Stimulated activated CD4-positive, alpha-beta T cell treated with anti-CD3 and anti-CD28 coated beads, Interleukin-15, amount 100 ng/mL, for 48 hours (primary cell): Measurements from ENCODE around the gene FZD1.

ENCODE experiments used
- DNase-seq, 2 donors: peaks; one replicate each; pipeline ENCODE4 v3.0.0-alpha.2; 2020; ENCODE audit warnings: low read depth in 2 of 2

Gene FZD1

DNA sequence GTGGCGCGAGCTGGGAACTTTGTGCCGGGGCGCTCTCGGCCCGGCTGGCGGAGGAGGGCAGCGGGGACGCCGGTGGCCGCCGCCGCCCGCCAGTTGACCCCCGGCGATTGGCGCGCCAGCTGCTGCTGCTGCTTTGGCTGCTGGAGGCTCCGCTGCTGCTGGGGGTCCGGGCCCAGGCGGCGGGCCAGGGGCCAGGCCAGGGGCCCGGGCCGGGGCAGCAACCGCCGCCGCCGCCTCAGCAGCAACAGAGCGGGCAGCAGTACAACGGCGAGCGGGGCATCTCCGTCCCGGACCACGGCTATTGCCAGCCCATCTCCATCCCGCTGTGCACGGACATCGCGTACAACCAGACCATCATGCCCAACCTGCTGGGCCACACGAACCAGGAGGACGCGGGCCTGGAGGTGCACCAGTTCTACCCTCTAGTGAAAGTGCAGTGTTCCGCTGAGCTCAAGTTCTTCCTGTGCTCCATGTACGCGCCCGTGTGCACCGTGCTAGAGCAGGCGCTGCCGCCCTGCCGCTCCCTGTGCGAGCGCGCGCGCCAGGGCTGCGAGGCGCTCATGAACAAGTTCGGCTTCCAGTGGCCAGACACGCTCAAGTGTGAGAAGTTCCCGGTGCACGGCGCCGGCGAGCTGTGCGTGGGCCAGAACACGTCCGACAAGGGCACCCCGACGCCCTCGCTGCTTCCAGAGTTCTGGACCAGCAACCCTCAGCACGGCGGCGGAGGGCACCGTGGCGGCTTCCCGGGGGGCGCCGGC lies 870 bp downstream of the FZD1 start:
- DNase-seq = peak in 1 of 2 donors; percentile 4

DNA sequence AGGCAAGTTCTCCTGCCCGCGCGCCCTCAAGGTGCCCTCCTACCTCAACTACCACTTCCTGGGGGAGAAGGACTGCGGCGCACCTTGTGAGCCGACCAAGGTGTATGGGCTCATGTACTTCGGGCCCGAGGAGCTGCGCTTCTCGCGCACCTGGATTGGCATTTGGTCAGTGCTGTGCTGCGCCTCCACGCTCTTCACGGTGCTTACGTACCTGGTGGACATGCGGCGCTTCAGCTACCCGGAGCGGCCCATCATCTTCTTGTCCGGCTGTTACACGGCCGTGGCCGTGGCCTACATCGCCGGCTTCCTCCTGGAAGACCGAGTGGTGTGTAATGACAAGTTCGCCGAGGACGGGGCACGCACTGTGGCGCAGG lies 1.4 kb downstream of the FZD1 start:
- no peak for DNase-seq

DNA sequence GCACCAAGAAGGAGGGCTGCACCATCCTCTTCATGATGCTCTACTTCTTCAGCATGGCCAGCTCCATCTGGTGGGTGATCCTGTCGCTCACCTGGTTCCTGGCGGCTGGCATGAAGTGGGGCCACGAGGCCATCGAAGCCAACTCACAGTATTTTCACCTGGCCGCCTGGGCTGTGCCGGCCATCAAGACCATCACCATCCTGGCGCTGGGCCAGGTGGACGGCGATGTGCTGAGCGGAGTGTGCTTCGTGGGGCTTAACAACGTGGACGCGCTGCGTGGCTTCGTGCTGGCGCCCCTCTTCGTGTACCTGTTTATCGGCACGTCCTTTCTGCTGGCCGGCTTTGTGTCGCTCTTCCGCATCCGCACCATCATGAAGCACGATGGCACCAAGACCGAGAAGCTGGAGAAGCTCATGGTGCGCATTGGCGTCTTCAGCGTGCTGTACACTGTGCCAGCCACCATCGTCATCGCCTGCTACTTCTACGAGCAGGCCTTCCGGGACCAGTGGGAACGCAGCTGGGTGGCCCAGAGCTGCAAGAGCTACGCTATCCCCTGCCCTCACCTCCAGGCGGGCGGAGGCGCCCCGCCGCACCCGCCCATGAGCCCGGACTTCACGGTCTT lies 1.9 kb downstream of the FZD1 start:
- no peak for DNase-seq

DNA sequence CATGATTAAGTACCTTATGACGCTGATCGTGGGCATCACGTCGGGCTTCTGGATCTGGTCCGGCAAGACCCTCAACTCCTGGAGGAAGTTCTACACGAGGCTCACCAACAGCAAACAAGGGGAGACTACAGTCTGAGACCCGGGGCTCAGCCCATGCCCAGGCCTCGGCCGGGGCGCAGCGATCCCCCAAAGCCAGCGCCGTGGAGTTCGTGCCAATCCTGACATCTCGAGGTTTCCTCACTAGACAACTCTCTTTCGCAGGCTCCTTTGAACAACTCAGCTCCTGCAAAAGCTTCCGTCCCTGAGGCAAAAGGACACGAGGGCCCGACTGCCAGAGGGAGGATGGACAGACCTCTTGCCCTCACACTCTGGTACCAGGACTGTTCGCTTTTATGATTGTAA lies 2.5 kb downstream of the FZD1 start:
- DNase-seq = no peak

DNA sequence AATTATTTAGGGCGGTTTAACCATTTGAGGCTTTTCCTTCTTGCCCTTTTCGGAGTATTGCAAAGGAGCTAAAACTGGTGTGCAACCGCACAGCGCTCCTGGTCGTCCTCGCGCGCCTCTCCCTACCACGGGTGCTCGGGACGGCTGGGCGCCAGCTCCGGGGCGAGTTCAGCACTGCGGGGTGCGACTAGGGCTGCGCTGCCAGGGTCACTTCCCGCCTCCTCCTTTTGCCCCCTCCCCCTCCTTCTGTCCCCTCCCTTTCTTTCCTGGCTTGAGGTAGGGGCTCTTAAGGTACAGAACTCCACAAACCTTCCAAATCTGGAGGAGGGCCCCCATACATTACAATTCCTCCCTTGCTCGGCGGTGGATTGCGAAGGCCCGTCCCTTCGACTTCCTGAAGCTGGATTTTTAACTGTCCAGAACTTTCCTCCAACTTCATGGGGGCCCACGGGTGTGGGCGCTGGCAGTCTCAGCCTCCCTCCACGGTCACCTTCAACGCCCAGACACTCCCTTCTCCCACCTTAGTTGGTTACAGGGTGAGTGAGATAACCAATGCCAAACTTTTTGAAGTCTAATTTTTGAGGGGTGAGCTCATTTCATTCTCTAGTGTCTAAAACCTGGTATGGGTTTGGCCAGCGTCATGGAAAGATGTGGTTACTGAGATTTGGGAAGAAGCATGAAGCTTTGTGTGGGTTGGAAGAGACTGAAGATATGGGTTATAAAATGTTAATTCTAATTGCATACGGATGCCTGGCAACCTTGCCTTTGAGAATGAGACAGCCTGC lies 3.1 kb downstream of the FZD1 start:
- no peak for DNase-seq

DNA sequence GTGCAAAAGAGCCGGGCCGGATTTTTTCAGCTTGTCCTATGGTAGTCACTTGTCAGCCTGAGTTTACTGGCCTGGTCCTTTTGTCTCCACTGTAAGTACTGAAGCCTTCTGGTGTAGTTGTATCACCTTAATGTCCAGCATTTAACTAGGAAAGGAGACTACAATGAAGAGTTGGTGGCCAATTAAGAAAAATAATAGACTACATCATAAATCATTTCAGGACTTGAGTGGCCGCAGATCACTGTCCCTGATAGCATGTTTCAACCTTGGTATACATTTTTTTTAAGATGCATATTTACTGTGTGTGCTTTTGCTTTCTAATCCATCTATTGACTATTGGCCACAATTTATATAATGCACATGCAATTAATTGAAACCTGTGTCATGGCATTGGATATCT lies 6.1 kb downstream of the FZD1 start:
- no peak for DNase-seq

DNA sequence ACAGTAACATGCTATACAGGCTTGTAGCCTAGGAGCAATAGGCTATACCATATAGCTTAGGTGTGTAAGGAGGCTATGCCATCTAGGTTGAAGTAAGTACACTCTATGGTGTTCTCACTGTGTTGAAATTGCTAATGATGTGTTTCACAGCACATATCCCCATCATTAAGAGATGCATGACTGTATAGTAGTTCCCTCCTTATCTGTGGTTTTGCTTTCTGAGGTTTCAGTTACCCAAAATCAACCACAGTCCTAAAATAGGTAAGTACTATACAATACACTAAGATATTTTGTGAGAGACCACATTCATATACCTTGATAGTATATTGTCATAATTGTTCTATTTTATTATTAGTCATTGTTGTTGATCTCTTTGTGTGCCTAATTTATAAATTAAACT lies 12.7 kb downstream of the FZD1 start:
- DNase-seq = no peak

DNA sequence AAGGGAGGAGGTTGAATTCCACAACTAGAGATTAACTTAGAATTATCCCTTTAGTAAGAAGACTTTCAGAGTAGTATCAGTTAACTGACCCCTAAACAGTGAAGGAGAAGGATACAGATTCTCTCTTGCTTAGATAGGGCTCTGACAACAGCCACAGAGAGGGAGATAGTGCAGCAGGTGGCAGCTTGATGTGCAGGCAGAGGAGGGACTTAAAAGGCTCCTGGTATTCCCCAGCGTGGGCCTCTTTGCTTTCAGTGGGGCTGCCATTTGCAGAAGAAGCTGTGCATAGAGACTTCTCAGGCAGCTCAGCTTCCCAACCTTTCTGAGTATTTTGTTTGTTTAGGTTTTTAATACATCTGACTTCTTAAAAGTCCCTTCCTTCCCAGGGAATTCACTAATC lies 16.0 kb downstream of the FZD1 start:
- no peak for DNase-seq

DNA sequence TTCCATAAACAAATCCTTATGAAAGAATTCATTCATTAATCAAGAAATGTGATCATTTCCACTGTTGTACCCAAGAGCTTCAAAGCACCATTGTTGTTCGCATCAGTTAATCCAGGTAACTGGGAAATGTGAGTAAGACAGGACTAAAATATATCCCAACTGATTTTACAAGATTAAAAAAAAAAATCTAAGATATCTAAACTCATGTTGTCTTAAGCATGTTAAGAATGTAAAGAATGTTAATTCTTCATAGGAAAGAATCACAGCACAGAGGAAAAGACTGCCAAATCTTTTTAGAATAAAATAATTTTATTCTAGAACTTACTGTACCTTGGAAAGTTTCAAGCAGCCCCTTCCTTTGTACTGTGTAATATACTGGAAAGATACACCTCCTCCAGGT lies 16.4 kb downstream of the FZD1 start:
- no peak for DNase-seq

DNA sequence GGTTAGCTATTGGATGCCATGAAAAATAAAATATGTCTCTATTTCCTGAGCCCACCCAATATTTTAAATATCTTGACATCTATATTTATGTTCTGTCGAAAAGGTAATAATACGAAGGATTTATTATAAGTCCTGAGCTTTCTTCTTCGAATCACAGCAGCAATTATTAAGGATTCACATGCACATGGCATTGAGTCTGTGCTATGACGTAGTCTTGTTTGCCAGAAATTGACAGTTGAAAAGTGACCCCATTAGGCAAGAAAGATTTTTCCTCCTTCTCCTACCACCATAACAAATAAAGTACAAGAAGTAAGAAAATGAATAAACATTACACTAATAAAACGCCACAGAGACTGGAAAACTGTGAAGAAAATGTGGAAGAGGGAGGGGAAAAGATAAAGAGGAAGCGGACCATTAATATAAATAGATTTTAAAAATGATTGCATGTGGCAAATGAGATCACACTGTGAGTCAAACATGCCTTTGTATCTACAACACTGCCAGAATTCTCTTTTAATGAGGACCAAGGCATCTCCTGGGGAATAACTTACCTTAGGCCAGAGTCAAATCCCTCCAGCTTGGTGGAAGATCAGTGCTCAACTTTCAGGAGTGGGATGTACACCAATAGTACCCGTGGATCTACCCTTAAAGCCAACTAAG lies 21.6 kb downstream of the FZD1 start:
- no peak for DNase-seq

DNA sequence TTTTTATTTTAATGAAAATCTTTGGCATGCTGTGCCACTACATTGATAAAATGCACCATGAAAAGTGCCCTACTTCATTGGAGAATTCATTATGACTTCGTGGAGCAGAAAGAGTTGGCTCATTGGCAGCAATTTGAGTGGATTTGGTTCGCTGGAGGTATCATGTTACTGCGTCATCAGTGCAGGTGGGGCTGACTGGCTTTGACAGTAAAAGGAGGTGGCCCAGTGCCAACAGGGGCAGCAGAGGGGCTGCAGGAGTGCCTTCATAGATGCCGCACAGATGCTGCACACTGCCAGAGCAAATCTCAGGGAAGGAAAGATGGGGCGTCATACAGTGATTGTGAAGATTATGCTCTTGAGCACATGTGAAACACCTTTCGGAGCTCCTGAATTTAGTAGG lies 22.2 kb downstream of the FZD1 start:
- no peak for DNase-seq

DNA sequence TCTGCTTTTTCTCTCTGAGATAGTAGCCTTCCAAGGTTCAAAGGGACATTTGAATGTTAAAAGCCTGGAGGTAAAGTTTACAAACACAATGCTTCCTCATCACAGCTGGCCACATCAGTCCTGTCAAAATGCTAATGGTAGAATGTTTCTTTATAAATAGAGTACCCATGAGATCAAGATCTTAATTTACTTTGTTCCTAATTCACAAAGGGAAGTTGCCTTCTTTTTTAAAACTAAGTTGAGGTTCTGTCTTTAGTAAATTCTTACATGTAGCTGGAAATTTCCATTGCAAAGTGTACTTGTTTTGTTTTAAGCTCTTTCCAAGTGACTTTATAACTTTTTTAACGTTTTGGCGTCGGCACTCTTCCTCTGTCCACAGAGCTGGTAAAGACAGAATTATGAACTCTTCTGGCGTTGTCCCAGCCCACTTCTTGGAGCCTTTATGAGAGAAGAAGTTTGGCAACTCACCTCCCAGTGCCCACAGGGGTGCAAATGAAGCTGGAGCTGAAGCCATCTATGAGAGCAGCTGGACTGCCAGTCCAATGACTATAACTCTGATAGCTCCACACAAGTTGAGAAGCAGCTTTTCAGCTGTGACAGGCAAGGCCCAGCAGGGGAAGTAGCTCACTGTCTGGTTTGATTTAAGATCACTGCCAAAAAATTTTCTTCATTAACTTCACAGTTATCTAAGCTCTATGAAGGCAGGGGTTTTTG lies 23.3 kb downstream of the FZD1 start:
- no peak for DNase-seq

DNA sequence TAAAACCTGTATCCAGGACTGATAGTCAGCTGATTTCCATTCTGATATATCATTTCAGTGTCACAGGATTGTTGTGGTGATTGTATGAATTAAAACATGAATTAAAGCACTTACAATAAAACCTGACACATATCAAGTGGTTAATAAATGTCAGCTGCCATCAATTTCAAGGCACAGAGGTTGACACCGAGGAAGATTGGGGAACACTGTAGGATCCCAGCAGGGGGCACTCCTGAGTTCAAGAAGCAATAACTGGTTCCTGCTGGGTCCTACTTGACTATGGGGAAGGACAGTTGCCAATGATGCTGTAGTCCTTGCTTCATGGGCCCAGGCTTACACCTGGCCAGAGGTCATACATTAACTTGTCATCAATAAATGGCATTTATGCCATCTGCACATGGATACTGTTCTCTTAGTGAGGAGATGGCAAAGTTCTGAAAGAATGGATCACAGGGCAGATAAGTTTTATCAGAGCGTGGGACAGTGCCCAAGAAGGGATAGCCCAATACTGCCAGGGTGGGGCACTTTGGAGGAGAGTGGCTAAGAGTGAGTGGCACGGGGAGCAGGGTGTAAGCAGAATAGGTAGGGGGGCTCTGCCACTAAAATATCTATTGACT lies 24.1 kb downstream of the FZD1 start:
- peak in 1 of 2 donors; percentile 9 for DNase-seq

DNA sequence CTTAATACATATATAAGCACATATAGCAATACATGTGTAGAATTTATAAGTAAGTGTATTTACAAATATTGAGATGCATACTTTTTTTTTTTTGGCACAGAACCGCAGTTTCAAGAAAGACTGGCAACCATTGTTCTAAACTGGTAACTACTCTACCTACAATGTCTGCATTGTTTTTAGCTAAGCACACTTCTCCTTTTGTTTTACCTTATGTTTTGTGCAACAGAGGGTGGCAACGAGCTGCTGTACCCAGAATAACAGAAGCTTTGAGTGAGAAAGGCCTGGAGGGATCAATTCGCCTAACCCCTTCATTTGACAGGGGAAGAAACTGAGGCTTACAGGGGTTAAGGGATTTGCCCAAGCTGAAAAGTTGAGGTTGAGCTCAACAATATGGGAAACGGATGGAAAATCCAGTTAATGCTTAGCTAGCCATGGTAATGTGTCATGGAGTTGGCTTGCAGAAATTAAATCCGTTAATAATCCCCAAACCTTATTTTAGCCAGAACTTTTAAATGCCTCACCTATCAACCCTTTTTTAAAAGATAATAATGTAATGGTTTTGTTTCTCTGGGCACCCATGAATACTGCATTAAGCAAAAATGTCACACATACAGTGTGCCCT lies 25.5 kb downstream of the FZD1 start:
- no peak for DNase-seq

DNA sequence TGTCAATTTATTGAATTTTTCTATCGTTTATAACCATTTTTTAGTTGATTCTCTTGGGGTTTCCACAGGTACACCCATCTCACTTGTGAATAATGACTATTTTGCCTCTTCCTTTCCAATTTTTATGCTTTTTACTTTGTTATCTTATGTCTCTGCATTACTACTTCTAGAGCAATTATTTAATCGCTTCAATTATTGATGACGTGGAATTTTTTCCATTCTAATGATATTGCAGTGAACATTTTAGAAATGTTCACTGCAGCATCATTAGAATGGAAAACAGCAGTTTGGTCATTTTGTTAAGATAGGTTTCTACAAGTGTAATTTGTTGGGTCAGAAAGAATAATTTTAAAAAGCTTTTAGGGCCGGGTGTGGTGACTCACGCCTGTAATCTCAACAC lies 27.1 kb downstream of the FZD1 start:
- DNase-seq = no peak

DNA sequence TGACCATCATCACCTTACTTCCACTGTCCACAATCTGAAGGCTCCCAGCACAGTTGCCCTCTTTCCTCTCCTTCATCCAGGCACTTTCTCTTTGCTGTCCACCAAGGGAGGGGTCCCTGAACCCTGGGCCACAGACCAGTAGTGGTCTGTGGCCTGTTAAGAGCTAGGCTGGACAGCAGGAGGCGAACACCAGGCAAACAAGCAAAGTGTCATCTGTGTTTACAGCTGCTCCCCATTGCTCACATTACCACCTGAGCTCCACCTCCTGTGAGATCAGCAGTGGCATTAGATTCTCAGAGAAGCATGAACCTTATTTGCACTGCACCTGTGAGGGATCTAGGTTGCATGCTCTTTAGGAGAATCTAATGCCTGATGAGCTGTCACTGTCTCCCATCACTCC lies 27.7 kb downstream of the FZD1 start:
- no peak for DNase-seq

DNA sequence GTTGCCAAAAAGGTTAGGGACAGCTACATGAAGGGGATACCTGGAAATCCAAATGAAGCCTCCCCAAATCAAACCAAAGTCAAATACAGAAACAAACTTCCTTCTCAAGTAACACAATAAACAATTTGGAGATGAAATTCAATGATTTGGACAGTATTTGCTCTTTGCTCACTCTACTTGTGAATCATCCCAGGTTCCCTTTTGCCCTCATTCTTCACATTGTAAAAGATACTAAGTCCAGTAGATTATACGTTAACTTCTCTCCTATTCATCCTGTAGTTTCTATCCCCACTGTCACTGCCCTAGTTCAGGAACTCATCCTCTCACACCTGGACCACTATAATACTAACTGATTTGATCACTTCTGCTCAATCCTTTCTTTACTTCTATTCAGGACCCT lies 28.3 kb downstream of the FZD1 start:
- no peak for DNase-seq

DNA sequence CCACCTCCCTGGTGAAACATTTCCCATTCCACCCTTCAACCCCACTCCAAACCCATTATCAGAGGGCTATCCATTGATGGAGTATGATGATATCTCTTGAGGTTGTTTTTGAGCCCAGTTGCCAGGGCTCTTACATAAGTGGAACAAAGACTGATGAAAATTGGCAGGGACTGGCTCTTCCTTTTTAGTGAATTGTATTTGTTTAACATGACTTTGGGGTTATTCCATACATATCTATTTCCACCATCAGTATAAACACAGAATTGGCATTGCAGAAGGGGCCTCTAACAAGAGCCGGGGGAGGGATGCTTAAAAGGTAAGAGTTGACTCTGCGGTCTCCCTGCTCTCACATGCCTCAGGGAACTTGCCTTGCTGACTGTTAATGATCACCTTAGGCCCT lies 28.9 kb downstream of the FZD1 start:
- DNase-seq = no peak

DNA sequence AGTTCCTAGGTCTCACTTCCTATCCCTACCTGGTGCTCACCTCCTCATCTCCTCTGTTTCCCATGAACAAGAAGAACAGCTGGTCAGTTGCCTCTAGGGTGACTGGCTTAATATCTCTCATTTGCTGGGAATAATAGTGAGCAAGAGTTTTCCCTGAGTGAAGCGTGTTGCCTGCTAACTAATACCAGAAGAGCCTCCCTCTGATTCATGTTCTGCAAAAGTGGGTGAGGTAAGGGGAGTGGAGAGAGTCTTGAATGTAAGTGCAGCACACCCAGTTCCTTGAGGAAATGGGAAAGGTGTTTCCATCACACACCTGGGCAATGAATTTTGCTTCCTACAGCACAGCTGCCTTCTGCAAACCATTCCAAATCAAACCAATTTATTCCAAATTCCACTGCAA lies 29.6 kb downstream of the FZD1 start:
- no peak for DNase-seq

DNA sequence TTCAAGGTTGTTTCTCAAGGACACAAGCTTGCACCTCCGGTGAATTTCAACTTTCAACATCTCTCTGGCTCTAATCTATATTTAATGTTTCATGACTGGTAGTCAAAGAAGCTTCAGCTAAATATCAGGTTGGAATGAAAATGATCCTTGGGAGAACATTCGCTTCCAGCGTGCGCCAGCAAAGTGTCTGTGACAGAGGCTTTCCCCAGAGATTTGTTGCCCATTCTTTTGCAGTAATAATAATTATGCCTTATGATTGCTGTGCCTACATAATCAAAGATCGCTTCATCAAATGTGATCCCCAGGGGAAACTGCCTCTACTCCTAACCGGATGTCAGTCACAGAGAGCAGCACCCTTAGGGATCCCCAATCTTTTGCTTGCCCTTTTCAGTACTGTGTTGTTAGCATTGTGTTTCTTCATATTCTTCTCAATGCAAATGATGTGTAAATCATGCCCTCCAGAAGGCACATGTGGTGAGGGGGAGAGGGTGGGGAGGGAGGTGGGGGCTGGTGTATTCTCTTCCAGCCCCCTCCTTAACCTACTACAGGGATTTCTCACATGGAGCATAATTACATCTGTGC lies 30.5 kb downstream of the FZD1 start:
- DNase-seq = no peak

DNA sequence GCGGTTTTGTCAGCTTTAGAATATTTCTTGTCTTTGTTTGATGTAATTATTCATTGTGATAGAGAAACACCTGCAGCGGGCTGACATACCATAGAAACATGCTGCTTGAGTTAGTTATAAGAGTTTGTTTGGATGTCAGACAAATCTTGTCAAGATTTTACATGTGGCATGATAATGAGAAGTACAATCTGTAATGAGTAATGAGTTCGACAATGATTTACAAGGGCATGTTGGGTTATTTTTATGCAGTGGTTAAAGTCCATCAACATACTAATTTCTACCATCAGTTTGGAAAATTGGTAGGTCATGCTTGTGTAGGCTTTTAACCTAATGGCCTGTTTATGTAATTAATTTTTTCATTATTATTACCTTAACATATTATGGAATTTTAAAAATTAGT lies 31.3 kb downstream of the FZD1 start:
- no peak for DNase-seq
